ENCODE measurements around the gene PTPRO.

PTPRO gene

DNA sequence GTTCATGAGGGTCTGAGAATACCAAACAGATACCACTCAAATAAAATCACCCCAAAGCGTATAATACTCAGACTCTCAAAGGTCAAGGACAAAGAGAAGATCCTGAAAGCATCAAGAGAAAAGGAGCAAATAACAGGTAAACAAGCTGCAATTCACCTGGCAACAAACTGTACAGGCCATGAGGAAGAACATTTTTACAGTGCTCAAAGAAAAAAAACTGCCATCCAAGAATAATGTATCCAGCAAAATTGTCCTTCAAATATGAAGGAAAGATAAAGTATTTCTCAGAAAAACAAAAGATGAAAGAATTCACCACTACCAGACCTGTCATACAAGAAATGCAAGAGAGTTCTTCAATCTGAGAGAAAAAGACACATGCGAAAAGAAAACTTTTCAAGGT, 206.4 kb downstream of the PTPRO start:
- no peak for DNase-seq

DNA sequence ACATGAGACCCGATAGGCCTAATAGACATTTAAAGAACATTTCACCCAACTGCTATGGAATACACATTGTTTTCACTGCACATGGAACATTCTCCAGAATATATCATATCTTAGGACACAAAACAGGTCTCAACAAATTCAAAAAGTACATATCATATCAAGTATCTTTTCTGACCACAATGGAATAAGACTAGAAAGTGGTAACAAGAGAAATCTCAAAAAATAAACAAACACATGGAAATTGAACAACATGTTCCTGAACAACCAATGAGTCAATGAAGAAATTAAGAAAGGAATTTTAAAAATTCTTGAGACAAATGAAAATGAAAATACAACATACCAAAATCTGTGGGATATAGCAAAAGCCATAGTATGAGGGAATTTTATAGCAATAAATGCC, 208.1 kb downstream of the PTPRO start:
- DNase-seq: no peak

DNA sequence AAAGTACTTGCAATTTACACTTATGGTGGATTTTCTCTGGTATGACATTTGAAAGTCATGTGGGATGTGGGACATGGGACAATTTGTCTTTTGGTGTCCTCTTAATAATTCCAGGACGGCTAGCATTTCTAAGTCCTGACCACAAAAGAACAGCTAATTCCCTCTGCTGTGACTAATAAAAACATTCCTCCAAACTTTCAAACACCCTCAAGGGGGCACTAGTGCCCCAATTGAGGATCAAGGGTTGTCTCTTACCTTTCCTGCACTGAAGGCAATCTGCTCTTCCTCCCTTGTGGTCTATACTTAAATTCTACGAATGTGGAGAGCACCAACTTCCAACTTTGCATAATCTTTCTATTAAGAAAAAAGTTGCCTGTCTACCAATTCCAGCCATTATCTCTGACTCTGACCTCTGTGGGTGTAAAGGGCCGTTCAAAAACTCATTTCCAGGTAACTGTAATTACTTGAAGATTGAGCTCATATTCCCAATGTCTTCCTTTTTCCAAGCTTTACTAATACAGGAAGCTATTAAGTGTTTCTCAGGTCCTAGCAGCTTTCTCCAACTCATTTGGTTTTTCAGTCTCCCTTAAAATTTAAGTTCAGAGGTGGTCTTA, 210.2 kb downstream of the PTPRO start:
- DNase-seq: peak; percentile 42

DNA sequence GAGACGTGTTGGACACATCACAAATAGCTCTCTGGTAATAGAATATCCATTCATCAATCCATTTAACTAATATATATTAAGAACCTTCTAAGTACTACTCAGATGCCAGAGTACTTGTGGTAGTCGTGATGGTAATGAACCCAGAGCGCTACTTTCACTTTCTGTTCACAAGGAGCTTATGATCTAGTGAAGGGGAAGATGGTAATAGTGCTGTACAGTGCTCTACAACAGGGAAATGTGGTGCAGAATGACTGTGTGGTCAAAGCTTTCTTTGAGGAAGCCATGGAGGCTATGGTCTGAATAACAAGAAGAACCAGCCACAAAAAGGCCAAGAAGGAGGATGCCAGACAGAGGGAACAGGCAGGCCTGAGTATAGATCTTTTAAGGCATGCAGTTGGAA, 212.0 kb downstream of the PTPRO start:
- peak; percentile 22 for DNase-seq

DNA sequence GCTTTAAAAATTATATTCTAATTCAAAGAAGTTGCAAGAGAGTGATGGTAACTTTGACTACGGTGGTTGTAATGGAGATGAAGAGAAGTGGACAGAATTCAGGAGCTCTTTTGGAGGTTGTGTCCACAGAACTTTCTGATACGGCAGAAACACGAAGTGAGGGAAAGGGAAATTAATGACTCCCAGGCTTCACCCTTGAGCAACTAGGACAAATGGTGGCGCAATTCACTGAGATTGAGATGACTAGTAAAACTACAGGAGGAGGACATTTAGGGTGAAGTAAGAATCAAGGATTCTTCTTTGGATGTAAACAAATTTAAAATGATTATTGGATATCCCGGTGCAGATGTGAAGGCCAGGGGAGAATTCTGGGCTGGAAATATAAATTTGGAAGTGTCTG, 212.6 kb downstream of the PTPRO start:
- peak; percentile 17 for DNase-seq

DNA sequence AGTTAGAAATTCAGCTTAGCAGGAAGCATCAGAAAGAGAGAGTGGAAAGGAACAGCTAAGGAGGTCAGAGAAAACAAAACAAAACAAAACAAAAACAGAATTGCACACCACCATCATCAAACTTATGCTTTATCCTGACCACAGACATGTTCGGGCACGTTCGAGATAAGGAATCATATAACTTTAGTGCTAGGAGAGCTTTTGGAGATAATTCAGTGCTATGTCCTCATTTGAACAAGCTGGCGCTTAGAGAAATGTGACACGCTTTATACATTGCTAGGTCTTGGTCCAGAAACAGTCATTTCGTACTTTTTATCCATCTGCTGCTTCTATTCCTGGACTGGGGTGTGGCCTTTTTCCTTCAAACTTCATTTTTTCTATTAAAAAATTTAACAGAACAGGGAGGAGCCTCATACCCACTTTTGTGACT, 213.1 kb downstream of the PTPRO start:
- DNase-seq: no peak

DNA sequence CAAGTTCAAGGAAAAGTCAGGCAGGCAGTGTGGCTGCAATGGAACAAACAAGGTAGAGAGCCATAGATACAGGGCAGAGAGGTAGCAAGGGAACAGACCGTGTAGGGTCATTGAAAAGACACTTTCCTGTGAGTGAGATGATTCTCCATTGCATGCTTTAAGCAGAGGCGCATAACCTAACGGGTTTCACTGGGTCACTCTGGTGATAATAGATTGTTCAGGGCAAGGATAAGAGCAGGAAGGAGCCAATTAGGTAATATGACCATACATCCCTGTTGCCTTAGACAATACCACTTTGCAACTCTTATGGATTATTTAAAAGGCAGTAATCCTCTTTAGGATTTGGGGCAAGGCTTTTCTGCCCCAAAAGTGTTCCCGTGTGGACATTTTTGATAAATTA, 214.1 kb downstream of the PTPRO start:
- no peak for DNase-seq

DNA sequence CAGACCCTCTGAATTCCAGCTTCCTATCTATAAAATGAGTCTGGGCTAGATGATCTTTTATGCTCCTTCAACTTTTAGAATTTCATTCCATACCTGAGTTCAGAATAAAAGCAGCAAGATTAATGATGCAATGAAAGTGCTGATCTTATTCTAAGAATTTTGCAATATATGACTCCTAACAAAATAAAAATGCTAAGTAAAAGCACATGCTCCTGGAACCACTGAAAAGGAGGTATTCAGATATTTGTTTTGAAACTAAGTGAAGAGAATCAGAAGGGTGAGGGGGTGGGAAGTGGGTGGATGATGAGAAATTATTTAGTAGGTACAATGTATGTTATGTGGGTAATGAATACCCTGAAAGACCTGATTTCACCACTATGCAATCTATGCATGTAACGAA, 216.6 kb downstream of the PTPRO start:
- DNase-seq: no peak

DNA sequence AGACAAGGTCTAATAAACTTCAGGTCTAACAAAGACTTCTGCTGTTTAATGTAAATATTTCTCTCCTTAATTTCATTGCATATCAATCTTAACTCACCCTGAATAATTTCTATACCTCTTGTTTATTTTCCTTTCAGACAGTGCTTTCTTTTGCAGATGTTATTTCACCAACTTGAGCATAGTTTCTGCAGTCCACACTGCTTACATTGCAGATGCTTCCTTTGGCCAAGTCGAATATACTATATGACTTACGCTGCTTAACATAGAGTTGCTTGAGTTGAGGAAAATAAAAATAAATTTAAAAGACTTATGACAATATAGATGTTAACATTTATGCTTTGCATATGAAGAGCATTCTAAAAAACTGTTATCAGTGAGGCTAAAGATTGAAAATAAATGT, 217.7 kb downstream of the PTPRO start:
- no peak for DNase-seq

DNA sequence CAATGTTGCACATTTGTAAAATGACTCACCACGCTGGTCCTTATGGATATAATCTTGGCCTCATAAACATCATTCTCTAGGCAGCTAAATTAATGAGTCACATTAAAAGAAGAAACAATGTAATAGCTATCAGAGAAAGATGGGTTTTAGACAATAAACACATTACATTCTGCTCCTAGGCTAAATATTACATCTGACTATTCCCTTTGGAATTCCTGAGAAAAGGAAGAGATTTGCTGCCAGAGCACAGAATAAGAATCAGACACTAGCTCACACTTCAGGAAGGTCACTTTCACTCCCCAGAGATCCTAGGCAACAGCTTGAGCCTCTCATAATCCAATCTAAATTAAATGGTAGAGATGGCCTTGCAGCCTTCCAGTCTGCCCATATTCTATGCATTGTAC, 218.2 kb downstream of the PTPRO start:
- no peak for DNase-seq

DNA sequence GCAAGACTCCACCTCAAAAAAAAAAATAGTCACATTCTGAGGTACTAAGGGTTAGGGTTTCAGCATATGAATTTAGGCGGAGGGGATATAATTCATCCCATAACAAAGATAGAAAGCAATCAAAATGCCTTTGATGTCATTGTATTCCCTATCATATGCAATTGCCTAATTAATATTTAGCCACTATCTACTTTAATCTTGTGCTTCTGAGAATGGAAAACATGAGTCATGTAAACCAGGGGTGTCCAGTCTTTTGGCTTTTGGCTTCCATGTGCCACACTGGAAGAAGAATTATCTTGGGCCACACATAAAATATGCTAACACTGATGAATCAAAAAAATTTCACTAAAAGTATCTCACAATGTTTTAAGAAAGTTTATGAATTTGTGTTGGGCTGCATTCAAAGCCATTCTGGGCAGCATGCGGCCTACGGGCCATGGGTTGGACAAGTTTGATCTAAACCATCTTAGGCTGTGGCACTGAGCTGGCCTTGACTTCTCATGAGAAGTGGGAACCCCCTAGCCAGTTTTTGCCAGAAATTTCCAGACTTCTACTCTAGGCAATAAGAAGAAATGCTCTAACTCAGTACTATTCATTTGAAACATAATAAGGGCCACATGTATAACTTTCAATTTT, 219.8 kb downstream of the PTPRO start:
- DNase-seq: no peak

DNA sequence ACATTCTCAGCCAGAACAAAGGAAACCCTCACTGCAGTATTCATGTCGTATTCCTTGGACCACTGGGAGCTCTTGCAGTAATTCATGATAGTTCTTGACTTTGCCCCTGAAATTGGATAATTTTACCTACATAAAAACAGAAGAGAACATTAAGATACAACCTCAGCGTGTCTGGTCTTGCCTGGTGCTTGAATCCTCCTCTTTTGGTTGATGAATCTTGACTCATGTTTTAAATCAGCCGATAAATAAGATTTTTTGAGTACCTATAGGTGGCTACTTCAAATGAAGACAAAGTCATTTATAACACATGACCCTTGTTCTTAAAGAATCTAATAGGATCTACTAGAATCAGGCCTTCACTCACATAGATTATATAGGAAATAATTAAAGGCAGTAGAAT, 221.0 kb downstream of the PTPRO start:
- no peak for DNase-seq

DNA sequence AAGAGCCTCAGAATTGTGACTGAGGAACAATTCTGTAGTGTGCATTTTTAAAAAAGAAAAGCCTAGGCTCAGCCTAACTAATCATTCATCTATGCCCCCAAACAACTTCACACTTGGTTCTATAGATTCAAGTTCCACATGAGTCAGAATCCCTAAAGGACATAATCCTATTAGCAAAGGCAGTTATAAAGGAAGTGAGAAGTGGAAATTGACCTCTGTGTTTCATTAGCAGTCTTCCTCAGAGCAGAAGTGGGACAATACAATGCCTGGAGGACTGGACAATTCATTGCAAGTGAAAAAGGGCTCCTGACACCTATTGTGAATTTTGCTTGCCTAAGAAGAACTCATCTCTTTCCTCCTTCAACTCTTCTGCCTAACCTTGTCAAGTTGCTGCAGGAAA, 222.3 kb downstream of the PTPRO start:
- DNase-seq: no peak

DNA sequence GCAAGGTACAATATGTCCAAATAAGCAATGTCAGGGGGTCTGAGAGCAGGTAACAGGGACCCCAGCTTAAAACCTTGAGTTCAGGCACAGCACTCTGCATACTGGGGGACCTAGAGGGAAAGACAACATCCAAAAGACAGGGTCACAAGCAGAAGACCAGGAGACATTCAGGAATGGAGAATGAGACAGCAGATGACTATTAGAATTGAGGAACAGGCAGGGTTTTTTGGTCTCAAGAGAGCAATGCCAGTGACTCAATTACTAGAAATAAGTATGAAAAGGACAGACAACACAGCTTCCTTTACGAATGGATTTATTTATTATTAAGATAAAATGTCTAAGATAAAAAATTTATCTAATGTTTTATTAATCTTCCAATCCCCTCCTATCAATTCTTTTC, 223.0 kb downstream of the PTPRO start:
- no peak for DNase-seq

DNA sequence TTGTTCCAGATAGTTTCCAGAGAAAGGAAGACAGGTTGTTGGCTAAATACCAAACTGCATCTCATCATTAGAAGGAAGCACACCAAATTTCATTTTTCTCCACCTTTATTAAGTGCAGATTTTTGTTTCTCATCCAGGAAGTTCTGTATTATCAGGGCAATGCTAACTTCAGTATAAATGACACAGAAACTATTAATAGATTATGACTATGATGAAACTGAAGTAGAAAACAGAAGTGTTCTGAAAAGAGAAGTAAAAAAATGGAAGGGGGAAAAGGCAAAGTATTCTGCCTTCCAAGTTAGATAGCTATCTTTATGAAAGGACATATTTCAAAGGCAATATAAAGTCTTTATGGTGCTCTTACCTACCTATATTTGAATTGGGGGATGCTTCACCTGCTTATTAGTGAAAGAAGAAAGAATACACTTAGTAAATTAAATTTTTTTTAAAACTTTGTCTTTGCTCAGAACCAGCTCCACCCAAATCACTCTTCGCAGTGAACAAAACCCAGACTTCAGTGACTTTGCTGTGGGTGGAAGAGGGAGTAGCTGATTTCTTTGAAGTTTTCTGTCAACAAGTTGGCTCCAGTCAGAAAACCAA, 223.9 kb downstream of the PTPRO start:
- no peak for DNase-seq

DNA sequence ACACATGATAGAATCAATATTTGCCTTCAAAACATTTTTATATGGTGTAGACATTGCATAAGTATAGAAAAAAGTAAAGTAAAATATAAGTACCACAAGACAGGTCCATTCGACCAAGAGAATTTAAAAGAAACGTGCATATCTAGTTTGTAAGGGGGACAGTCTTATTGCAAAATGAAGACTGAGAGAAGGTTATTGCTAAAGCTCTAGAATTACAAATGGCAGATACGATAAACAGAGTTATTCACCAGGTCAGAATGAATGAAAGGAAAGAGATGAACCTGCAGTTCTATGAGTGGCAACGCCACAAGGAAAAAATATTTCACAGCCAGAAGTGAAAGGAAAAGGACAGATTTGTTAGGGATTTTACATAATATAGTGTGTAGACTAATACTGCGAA, 224.8 kb downstream of the PTPRO start:
- DNase-seq: no peak

DNA sequence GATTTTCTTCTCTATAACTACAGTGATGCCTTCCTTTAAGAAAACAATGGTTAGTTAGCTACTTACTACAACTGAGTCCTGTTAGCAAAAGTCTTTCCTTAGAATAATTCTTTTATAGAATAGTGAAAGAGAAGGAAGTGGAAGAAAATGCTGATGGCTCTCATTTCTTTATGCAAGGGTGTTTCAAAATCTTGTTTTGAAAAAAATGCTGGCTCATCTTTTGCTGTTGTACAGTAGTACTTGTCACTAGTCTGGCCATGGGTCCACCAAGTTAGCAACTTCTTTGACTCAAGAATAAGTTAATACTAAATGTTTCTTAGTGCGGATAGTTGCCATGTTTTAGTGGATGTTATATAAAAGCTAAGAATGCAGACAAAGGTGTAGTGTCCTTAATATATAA, 225.4 kb downstream of the PTPRO start:
- no peak for DNase-seq

DNA sequence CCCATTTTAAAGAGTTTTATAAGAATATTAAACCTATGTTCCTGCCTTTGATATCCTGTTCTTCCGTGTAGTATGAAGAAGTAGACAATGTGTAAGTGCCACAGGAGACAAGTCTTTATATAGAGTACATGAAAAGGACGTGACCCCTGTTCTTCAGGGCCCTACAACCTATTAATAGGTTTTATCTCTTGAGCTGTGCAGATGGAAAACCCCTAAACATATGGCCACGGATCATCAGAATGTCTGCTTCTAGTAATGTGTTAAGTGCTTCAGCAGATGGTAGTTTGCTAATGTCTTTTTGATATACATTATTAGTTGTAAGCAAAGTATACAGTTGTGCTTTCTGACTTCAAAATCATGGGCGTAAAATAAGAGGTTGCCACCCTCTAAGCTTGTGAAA, 228.5 kb downstream of the PTPRO start:
- DNase-seq: no peak

DNA sequence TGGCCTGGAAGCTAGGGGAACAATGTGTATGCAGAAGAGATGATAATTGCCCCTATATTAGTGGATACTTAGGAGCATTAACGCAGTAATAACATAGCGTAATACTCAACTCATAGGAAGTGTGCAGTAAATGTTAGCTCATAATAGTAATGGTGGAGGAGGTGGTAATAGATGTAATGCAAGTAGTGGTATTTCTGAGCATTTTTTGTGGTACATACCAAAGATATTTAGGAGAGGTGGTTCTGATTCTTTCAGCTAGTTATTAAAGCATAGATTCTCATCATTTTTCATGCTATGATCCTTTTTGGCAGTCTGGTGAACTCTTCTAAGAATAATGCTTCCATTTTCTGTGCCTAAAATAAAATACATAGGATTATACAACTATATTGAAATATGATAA, 233.1 kb downstream of the PTPRO start:
- DNase-seq: no peak

DNA sequence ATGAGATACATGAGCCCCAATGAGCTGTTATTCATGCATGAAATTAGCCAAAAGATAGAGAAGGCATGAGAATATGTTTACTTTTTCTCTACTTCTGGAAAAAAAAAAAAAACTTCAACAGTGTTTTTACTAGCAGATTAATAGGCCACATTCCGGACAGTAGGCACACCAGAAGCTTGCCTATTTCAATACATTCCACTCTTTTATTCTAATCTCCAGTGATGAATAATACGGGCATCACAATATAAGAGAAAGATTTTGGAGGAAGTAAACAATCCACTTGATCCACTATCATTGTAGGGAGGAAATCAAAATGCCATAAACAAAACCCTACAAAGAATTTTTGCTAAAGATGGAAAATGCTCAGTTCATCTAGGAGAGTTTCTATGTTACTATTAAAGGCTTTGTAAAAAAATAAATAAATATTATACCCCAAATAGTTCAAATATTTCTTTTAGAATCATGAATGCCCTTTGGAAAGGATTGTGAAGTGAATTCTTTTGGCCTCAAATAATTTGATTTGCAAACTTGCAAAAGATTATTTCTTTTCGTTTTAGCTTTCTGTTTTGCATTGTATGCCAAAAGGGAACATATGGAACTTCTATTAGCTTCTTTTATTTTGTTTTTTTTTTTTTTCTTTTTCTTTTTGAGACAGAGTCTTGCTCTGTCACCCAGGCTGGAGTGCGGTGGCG, 234.2 kb downstream of the PTPRO start:
- DNase-seq: no peak

DNA sequence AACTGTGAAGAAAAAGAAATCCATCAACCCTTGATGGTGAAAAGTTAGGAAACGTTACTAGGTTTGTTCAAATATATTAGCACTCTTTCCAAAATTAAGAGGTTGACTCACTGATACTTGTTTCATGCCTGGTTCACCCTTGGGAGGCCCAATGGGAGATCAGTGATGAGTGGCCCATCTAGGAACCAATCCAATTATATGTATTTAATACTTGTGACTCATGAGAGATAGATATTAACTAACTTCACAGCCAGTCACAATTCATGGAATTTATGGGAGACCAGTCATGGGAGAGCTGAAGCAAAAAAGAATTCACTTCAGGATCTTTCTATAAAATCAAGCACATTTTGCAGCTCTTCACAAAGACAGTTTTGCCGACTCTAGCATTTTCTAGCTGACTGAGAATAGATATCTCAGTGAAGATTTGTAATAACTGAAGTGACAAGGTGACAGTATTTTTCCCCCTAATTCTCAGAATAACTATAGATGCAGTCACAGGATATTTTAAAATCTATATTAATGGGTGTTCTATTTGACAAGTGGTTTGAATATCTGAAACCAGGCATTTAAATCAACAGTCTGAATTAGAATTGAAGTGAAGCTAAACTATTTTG, 236.7 kb downstream of the PTPRO start:
- DNase-seq: no peak

DNA sequence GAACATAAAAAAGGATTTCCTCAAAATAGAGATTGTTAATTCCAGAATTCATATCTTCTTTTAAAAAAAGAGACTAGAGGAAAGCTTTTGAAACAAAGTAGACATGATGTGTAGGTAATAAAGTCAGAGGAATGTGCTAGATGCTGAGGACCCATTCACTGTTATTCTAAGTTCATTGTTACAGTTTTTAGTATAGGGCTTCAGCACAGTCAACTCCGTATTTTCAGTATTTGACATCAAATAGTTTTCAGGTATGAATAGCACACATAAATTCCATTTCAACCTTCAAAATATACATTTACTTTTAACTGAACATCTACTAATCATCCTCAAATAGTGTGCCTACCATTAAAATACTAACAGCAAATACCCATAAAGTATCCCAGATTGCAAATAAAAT, 239.1 kb downstream of the PTPRO start:
- no peak for DNase-seq

DNA sequence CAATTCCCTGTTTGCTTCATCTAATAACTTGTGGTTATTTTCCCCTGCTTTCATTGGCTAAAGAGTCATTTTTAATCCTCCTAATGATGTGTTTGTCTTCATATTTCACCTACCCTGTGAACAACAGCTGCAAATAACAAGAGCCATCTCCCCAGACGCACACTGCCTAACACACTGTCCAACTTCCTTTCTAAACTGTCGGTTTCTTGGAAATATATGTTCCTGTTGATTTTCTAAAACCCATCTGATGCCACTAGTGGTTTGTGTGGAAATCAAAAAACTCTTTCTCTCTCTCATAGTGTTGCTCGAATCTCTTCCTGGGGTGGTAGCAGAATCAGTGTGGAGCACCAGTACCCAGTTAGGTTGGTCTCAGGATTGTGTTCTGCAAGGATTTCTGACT, 240.0 kb downstream of the PTPRO start:
- DNase-seq: no peak

DNA sequence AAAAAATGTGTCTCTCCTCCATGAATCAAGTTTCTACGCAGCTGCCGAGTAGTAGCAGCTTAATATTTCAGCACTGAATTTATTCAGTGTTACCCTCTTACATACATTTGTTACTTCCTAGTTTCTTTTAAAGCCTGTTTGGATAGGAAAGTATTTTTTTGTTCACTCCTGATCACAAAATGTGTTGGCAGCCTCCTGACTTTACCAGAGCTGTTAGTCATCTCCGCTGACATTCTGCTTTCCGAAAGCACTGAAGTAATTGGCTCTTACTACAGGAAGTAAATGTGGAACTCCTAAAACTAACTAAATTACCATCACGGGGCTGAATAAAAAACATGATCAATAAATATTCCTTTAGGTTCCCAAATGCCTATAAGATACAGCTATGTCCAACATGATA, 241.4 kb downstream of the PTPRO start:
- no peak for DNase-seq

Measured in midbrain (tissue), 1 donor.